Mammary epithelial cell (primary cell): ENCODE measurements around the gene BZW1.

Source experiments
- EZH2 ChIP-seq: IDR thresholded peaks from 2 replicates; pipeline ENCODE4 v1.6.1; 2012; ENCODE audit warnings: low read length, inconsistent platforms, borderline replicate concordance
- TF ChIP-seq, protein P1 (sequence below), 2 donors: IDR thresholded peaks in 1 of 2; conservative IDR thresholded peaks in 1 of 2; 2 replicates each; pipeline ENCODE4 v1.5.1; 2011 to 2012; ENCODE audit warnings: inconsistent platforms in 2 of 2, low read length in 2 of 2, mild to moderate bottlenecking in 2 of 2, control low read depth in 1 of 2, low read depth in 1 of 2; ENCODE audit not compliant: insufficient read depth in 1 of 2; ENCODE audit errors: extremely low read depth in 1 of 2

DNA sequence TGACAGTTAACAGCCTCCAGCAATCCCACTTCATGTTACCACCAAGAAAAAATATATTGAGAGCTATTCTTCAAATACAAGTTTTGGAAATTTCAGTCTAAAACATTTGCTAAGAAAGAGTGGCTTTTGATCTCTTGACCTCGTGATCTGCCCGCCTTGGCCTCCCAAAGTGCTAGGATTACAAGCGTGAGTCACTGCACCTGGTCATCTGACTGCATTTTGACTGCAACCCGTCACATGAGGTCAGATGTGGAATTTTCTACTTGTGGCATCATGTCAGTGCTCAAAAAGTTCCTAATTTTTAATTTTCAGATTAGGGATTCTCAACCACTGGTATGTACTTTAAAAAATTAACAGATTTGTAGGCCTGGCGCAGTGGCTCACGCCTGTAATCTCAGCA is 61.9 kb downstream of the BZW1 start:
- TF ChIP-seq, protein P1, sequence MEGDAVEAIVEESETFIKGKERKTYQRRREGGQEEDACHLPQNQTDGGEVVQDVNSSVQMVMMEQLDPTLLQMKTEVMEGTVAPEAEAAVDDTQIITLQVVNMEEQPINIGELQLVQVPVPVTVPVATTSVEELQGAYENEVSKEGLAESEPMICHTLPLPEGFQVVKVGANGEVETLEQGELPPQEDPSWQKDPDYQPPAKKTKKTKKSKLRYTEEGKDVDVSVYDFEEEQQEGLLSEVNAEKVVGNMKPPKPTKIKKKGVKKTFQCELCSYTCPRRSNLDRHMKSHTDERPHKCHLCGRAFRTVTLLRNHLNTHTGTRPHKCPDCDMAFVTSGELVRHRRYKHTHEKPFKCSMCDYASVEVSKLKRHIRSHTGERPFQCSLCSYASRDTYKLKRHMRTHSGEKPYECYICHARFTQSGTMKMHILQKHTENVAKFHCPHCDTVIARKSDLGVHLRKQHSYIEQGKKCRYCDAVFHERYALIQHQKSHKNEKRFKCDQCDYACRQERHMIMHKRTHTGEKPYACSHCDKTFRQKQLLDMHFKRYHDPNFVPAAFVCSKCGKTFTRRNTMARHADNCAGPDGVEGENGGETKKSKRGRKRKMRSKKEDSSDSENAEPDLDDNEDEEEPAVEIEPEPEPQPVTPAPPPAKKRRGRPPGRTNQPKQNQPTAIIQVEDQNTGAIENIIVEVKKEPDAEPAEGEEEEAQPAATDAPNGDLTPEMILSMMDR (conservative IDR thresholded peaks at IDR 0.05 in 1 of 2, IDR thresholded peaks at IDR 0.05 in 1 of 2; ENCODE audit: extremely low read depth in 1 of 2, insufficient read depth in 1 of 2, low read depth in 1 of 2, low read length in 2 of 2): no peak
- no peak for TF ChIP-seq EZH2
